Measurements from ENCODE around the gene RAVER2.
"Not testable (repeated sequence)": the region's sequence is repeated elsewhere in the genome, so short reads cannot be mapped to it uniquely, and the experiment has no call there.

RAVER2 gene, protein sequence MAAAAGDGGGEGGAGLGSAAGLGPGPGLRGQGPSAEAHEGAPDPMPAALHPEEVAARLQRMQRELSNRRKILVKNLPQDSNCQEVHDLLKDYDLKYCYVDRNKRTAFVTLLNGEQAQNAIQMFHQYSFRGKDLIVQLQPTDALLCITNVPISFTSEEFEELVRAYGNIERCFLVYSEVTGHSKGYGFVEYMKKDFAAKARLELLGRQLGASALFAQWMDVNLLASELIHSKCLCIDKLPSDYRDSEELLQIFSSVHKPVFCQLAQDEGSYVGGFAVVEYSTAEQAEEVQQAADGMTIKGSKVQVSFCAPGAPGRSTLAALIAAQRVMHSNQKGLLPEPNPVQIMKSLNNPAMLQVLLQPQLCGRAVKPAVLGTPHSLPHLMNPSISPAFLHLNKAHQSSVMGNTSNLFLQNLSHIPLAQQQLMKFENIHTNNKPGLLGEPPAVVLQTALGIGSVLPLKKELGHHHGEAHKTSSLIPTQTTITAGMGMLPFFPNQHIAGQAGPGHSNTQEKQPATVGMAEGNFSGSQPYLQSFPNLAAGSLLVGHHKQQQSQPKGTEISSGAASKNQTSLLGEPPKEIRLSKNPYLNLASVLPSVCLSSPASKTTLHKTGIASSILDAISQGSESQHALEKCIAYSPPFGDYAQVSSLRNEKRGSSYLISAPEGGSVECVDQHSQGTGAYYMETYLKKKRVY

DNA sequence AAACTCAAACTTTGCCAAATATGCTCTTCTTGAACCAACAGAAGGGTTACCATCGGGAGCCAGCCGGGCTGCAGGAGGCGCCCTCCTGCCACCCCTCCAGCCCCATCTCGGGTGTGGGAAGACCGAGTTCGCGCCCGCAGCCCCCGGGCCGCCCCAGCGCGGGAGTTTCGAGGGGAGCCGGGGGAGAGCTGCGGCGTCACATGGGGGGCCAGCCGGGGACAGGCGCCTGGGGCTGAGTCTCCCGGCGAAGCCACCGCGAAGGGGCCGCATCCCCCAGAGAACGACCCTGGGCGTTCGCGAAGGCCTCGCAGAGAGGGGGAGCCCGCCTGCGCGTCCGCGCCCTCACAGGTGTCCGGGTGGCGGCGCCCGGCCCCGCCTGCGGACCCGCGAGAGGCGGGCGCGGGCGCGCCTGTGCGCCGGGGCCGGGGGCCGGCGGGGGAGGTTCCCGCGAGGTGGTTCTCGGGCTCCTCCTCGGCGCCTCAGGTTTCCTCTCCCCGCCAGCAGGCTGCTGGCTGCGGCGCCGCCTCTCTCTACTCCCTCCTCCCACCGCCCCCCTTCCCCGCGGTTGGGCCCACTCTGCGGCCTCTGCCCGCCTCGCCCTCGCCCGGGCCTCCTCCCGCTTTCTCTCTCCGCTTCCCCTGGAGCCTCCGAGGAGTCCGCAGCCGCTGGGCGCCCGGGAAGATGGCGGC is at the start of gene RAVER2:
Gene RAVER2 (plus strand): TSS at position 584 of the 689 bp plus-strand sequence. CDS start 98 bp downstream, at position 682.
- Histone ChIP-seq H2AFZ (ENCODE audit: low read length, unreplicated experiment) (peak within 1 kb of the TSS; percentile 85), H3K36me3 (ENCODE audit: insufficient read depth, low read length) (no peaks in the 10 kb centered on the region), H3K4me1 (ENCODE audit: control insufficient read depth, insufficient read depth, low read length, unreplicated experiment) (peaks cover 5% of the 10 kb centered on the region), H3K79me2 (ENCODE audit: control insufficient read depth, insufficient read depth, low read length, unreplicated experiment) (no peaks in the 10 kb centered on the region), H3K27me3 (ENCODE audit: insufficient read depth, low read length) (no peaks in the 10 kb centered on the region), H3K4me3 (ENCODE audit: low read depth, low read length) (peak within 1 kb of the TSS; percentile 94), H3K27ac (ENCODE audit: low read depth, low read length) (no peak within 1 kb of the TSS)

DNA sequence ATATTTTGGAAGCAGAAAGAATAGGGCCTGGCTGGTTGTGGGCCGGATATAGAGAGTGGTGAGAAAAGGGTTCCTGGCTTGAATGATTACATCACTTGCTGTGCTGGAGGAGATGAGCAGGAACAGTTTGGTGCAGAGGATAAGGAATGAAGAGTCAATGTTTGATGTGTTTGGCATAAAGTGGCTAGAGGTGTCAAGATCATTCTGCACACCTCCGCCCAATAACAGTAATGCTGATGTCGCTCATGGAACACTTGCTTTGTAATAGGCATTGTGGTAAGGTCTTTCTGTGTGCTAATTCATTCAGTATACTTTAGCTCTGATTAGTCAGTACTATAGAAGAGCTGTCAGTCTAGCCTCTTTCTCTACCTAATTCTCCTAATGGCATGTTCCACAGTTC is 48.0 kb upstream of the RAVER2 start:
- H3K27me3 ChIP-seq (ENCODE audit: insufficient read depth, low read length) = no peaks in the 10 kb centered on the region
- no peaks in the 10 kb centered on the region for H3K36me3 ChIP-seq (ENCODE audit: insufficient read depth, low read length)
- no peaks in the 10 kb centered on the region for H3K79me2 ChIP-seq (ENCODE audit: control insufficient read depth, insufficient read depth, low read length, unreplicated experiment)
- peaks cover 4% of the 10 kb centered on the region for H3K4me1 ChIP-seq (ENCODE audit: control insufficient read depth, insufficient read depth, low read length, unreplicated experiment)
- H3K27ac ChIP-seq (ENCODE audit: low read depth, low read length) = no peak overlapping the region
- no peak overlapping the region for H2AFZ ChIP-seq (ENCODE audit: low read length, unreplicated experiment)
- no peak overlapping the region for H3K4me3 ChIP-seq (ENCODE audit: low read depth, low read length)

DNA sequence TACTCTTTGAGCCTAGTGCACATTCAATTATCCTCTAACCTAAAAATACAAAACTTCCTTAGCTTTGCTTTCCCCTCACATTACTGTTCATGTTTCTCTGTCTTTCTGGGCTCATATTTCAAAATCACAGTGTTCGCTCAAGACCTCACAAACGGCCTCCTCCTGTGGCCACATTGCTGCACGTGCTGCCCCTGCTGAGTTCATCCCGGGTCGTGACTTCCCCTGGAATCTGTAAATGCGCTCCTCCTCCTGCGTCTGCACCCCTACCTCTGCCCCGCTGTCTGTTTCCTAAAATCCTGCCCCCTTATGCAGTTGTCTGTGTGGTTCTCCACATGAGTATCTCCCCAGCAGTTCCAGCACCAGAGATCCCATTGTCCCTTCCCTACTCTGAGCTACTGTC is 45.5 kb upstream of the RAVER2 start:
- Histone ChIP-seq H3K36me3 (ENCODE audit: insufficient read depth, low read length) (no peaks in the 10 kb centered on the region), H2AFZ (ENCODE audit: low read length, unreplicated experiment) (no peak overlapping the region), H3K27ac (ENCODE audit: low read depth, low read length) (no peak overlapping the region), H3K4me1 (ENCODE audit: control insufficient read depth, insufficient read depth, low read length, unreplicated experiment) (no peaks in the 10 kb centered on the region), H3K79me2 (ENCODE audit: control insufficient read depth, insufficient read depth, low read length, unreplicated experiment) (no peaks in the 10 kb centered on the region), H3K27me3 (ENCODE audit: insufficient read depth, low read length) (no peaks in the 10 kb centered on the region), H3K4me3 (ENCODE audit: low read depth, low read length) (no peak overlapping the region)

DNA sequence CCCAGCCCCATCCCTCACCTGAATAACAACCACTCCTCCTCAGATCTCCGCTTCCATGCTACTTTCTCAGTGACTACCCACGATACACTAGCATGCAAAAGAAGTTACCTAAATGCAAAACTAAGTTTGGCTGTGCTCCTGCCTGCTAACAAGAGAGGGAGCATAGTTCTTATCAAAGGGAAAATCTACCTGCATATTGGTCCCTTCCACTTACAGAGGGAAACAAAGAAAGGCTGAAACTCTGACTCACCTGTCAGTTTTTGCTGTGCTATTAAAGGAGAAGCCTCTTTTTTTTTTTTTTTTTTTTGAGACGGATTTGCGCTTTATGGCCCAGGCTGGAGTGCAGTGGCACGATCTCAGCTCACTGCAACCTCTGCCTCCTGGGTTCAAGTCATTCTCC is 43.8 kb upstream of the RAVER2 start:
- Histone ChIP-seq H3K4me3 (ENCODE audit: low read depth, low read length) (no peak overlapping the region), H3K27me3 (ENCODE audit: insufficient read depth, low read length) (no peaks in the 10 kb centered on the region), H3K36me3 (ENCODE audit: insufficient read depth, low read length) (no peaks in the 10 kb centered on the region), H2AFZ (ENCODE audit: low read length, unreplicated experiment) (no peak overlapping the region), H3K27ac (ENCODE audit: low read depth, low read length) (no peak overlapping the region), H3K4me1 (ENCODE audit: control insufficient read depth, insufficient read depth, low read length, unreplicated experiment) (no peaks in the 10 kb centered on the region), H3K79me2 (ENCODE audit: control insufficient read depth, insufficient read depth, low read length, unreplicated experiment) (no peaks in the 10 kb centered on the region)

DNA sequence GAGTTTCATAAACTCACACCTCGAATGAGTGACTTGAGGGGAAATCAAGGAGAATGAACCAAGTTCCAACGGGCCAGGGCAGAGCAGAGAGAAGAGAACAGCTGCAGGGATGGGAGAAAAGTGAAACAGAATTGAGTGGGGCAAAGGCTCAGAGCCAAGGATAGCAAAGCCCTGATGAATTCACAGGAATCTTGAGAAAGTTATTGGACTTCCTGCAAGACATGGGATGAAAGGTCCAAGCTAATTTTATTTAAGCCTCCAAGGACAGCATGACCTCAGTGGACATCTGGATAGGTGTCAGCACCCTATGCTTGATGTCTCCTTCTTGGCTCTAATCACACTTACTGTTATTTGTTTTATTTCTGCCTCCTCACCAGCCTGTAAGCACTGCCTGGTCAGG is 43.0 kb upstream of the RAVER2 start:
- H3K27ac ChIP-seq (ENCODE audit: low read depth, low read length) = no peak overlapping the region
- H3K27me3 ChIP-seq (ENCODE audit: insufficient read depth, low read length) = no peaks in the 10 kb centered on the region
- no peak overlapping the region for H2AFZ ChIP-seq (ENCODE audit: low read length, unreplicated experiment)
- H3K36me3 ChIP-seq (ENCODE audit: insufficient read depth, low read length) = no peaks in the 10 kb centered on the region
- H3K79me2 ChIP-seq (ENCODE audit: control insufficient read depth, insufficient read depth, low read length, unreplicated experiment) = no peaks in the 10 kb centered on the region
- H3K4me1 ChIP-seq (ENCODE audit: control insufficient read depth, insufficient read depth, low read length, unreplicated experiment) = no peaks in the 10 kb centered on the region
- H3K4me3 ChIP-seq (ENCODE audit: low read depth, low read length) = no peak overlapping the region

DNA sequence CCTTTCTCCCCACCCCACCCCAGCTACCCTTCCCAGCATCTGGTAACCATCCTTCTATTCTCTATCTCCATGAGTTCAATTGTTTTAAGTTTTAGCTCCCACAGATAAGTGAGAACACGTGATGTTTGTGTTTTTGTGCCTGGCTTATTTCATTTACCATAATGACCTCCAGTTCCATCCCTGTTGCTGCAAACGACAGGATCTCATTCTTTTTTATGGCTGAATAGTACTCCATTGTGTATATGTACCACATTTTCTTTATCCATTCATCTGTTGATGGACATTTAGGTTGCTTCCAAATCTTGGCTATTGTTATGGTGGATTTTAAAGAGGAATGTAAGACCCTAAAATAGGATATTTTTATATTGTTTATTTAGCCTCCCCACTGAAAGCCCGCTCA is 42.2 kb upstream of the RAVER2 start:
- H2AFZ ChIP-seq (ENCODE audit: low read length, unreplicated experiment); H3K79me2 ChIP-seq (ENCODE audit: control insufficient read depth, insufficient read depth, low read length, unreplicated experiment); H3K4me3 ChIP-seq (ENCODE audit: low read depth, low read length); H3K27me3 ChIP-seq (ENCODE audit: insufficient read depth, low read length); H3K4me1 ChIP-seq (ENCODE audit: control insufficient read depth, insufficient read depth, low read length, unreplicated experiment); H3K36me3 ChIP-seq (ENCODE audit: insufficient read depth, low read length); H3K27ac ChIP-seq (ENCODE audit: low read depth, low read length): not testable (repeated sequence)

DNA sequence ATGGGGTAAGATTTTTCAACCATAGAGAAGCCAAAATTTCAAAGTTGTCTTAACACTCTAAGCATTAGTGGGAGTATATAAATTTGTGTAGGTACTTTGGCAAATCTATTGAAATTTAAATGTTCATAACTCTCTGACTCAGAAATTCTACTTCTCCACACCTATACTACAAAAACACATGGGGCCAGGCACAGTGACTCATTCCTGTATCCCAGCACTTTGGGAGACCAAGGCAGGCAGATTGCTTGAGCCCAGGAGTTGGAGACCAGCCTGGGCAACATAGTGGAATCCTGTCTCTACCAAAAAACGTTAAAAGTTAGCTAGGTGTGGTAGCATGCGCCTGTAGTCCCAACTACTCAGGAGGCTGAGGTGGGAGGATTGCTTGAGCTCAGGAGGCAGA is 41.3 kb upstream of the RAVER2 start:
- Histone ChIP-seq H3K27ac (ENCODE audit: low read depth, low read length) (no peak overlapping the region), H3K79me2 (ENCODE audit: control insufficient read depth, insufficient read depth, low read length, unreplicated experiment) (no peaks in the 10 kb centered on the region), H2AFZ (ENCODE audit: low read length, unreplicated experiment) (no peak overlapping the region), H3K36me3 (ENCODE audit: insufficient read depth, low read length) (no peaks in the 10 kb centered on the region), H3K27me3 (ENCODE audit: insufficient read depth, low read length) (no peaks in the 10 kb centered on the region), H3K4me1 (ENCODE audit: control insufficient read depth, insufficient read depth, low read length, unreplicated experiment) (no peaks in the 10 kb centered on the region), H3K4me3 (ENCODE audit: low read depth, low read length) (no peak overlapping the region)

DNA sequence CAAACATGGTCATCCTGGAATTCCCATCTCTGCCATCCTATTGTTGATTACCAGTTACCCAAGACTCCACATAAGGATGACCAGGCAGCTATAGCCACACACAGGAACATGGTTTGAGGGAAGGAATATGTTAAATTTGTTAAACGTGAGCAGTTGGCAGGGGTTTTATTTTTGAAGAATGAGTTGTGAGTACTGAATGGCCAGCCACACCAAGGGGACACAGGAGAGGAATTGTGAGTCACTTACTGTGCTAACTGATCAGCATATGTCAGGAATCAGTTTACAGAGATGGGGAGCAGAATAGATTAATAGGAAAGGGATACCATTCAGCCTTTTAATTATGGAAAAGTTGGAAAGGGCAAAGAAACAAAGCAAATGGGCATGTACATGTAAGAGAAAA is 39.3 kb upstream of the RAVER2 start:
- Histone ChIP-seq H3K36me3 (ENCODE audit: insufficient read depth, low read length) (no peaks in the 10 kb centered on the region), H3K27ac (ENCODE audit: low read depth, low read length) (no peak overlapping the region), H3K4me3 (ENCODE audit: low read depth, low read length) (no peak overlapping the region), H3K4me1 (ENCODE audit: control insufficient read depth, insufficient read depth, low read length, unreplicated experiment) (no peaks in the 10 kb centered on the region), H3K79me2 (ENCODE audit: control insufficient read depth, insufficient read depth, low read length, unreplicated experiment) (no peaks in the 10 kb centered on the region), H2AFZ (ENCODE audit: low read length, unreplicated experiment) (no peak overlapping the region), H3K27me3 (ENCODE audit: insufficient read depth, low read length) (peaks cover 5% of the 10 kb centered on the region; the same call in 1 of the 2 replicates)

DNA sequence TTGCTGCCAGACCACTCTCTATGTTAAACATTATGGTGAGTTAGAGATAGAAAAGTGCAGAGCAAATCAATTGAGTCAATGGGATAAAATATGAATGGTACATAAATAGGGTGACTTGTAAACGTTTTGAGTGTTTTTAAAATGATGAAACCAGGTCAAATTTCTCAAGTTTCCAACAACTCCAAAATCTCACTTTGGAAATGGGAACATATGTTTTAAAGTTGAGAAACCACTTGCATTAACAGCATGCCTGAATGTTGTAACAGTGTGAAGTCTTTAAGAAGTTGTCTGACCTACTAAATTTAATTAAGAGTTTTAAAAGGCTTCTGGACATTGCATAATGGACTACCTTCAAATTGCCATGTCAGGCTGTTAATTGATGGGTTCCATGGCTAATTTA is 33.6 kb upstream of the RAVER2 start:
- Histone ChIP-seq H3K79me2 (ENCODE audit: control insufficient read depth, insufficient read depth, low read length, unreplicated experiment) (no peaks in the 10 kb centered on the region), H3K27ac (ENCODE audit: low read depth, low read length) (no peak overlapping the region), H3K36me3 (ENCODE audit: insufficient read depth, low read length) (no peaks in the 10 kb centered on the region), H3K4me3 (ENCODE audit: low read depth, low read length) (no peak overlapping the region), H2AFZ (ENCODE audit: low read length, unreplicated experiment) (no peak overlapping the region), H3K27me3 (ENCODE audit: insufficient read depth, low read length) (peaks cover 21% of the 10 kb centered on the region), H3K4me1 (ENCODE audit: control insufficient read depth, insufficient read depth, low read length, unreplicated experiment) (no peaks in the 10 kb centered on the region)

DNA sequence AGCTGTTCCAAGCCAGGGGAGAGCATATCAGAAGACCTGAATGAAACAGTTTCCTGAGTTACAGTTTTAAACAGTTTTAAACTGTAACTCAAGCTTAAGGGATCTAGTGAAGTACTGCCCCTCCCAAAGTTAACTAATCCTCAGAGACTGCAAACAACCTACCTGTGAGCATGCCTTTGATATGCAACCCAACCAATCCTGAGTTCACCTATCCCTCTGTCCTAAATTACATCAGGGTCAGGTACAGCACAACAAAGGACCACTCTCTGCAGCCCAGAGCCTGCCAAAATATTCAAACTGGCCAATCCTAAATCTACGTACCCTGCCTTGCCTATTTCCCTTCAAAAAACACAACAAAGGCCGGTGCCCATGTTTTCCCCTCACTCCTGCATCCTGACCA is 32.8 kb upstream of the RAVER2 start:
- H3K27me3 ChIP-seq (ENCODE audit: insufficient read depth, low read length) = peaks cover 21% of the 10 kb centered on the region
- no peaks in the 10 kb centered on the region for H3K79me2 ChIP-seq (ENCODE audit: control insufficient read depth, insufficient read depth, low read length, unreplicated experiment)
- H3K4me1 ChIP-seq (ENCODE audit: control insufficient read depth, insufficient read depth, low read length, unreplicated experiment) = no peaks in the 10 kb centered on the region
- no peak overlapping the region for H3K4me3 ChIP-seq (ENCODE audit: low read depth, low read length)
- no peak overlapping the region for H3K27ac ChIP-seq (ENCODE audit: low read depth, low read length)
- H3K36me3 ChIP-seq (ENCODE audit: insufficient read depth, low read length) = no peaks in the 10 kb centered on the region
- H2AFZ ChIP-seq (ENCODE audit: low read length, unreplicated experiment) = no peak overlapping the region

Data from ACC112 (cell line).